ENCODE data around the gene BCO1.

BCO1 gene

GRCh38 chr16:81275795-81276194, 37.3 kb downstream of the BCO1 start:
- DNase-seq (ENCODE audit: low read depth in 2 of 2) = no peak

GRCh38 chr16:81276323-81276722, 37.8 kb downstream of the BCO1 start:
- no peak for DNase-seq (ENCODE audit: low read depth in 2 of 2)

GRCh38 chr16:81277541-81278080, 39.1 kb downstream of the BCO1 start:
- no peak for DNase-seq (ENCODE audit: low read depth in 2 of 2)

- DNase-seq (ENCODE audit: low read depth in 2 of 2) = no peak
Observed at GRCh38 chr16:81278526-81278925, 40.0 kb downstream of the BCO1 start.

GRCh38 chr16:81279392-81279791, 40.9 kb downstream of the BCO1 start:
- DNase-seq (ENCODE audit: low read depth in 2 of 2) = no peak

- no peak for DNase-seq (ENCODE audit: low read depth in 2 of 2)
Observed at GRCh38 chr16:81280393-81280792, 41.9 kb downstream of the BCO1 start.

GRCh38 chr16:81283044-81283443, 44.6 kb downstream of the BCO1 start:
- DNase-seq (ENCODE audit: low read depth in 2 of 2) = no peak

- no peak for DNase-seq (ENCODE audit: low read depth in 2 of 2)
Observed at GRCh38 chr16:81284995-81285600, 46.6 kb downstream of the BCO1 start.

GRCh38 chr16:81286190-81286589, 47.7 kb downstream of the BCO1 start:
- DNase-seq (ENCODE audit: low read depth in 2 of 2) = no peak

- no peak for DNase-seq (ENCODE audit: low read depth in 2 of 2)
Observed at GRCh38 chr16:81291117-81291516, 52.6 kb downstream of the BCO1 start.

- no peak for DNase-seq (ENCODE audit: low read depth in 2 of 2)
Observed at GRCh38 chr16:81292936-81293335, 54.4 kb downstream of the BCO1 start.

GRCh38 chr16:81293909-81294802, 55.7 kb downstream of the BCO1 start:
- DNase-seq (ENCODE audit: low read depth in 2 of 2) = no peak

GRCh38 chr16:81296631-81297030, 58.1 kb downstream of the BCO1 start:
- no peak for DNase-seq (ENCODE audit: low read depth in 2 of 2)

- DNase-seq (ENCODE audit: low read depth in 2 of 2) = no peak
Observed at GRCh38 chr16:81307770-81308169, 69.3 kb downstream of the BCO1 start.

GRCh38 chr16:81310045-81310644, 71.7 kb downstream of the BCO1 start:
- DNase-seq (ENCODE audit: low read depth in 2 of 2) = no peak

GRCh38 chr16:81311762-81312161, 73.3 kb downstream of the BCO1 start:
- no peak for DNase-seq (ENCODE audit: low read depth in 2 of 2)

- DNase-seq (ENCODE audit: low read depth in 2 of 2) = no peak
Observed at GRCh38 chr16:81313701-81314602, 75.5 kb downstream of the BCO1 start.

GRCh38 chr16:81314603-81315270, 76.2 kb downstream of the BCO1 start, which contains the start of gene GAN:
TSS of gene GAN (plus strand) at chr16:81314962. CDS start at chr16:81315114, 152 bp downstream.
- DNase-seq (ENCODE audit: low read depth in 2 of 2) = peak; percentile 87 to 90

- peak in 1 of 2 donors; percentile 28 for DNase-seq (ENCODE audit: low read depth in 2 of 2)
Observed at GRCh38 chr16:81315271-81316175, 77.0 kb downstream of the BCO1 start.

- no peak for DNase-seq (ENCODE audit: low read depth in 2 of 2)
Observed at GRCh38 chr16:81316176-81316496, 77.6 kb downstream of the BCO1 start.

Measured in stimulated activated CD8-positive, alpha-beta memory T cell treated with anti-CD3 and anti-CD28 coated beads, Interleukin-15, amount 100 ng/mL, for 4 hours (primary cell).